Neural crest cell (in vitro differentiated cells): ENCODE data around the gene NNAT. TPM values are rescaled to one million over a fixed set of nuclear protein-coding genes. Genes with fewer than 3 reads are reported as not detected.

Experiments used
- DNase-seq: peaks from one replicate; pipeline ENCODE4 v3.0.0; 2021; ENCODE audit warnings: low read depth, mixed read lengths, low spot score
- H3K27ac Mint-ChIP-seq: one replicate; pipeline ENCODE4 v1.8.0; 2021; ENCODE audit warnings: mild to moderate bottlenecking, mixed read lengths; ENCODE audit not compliant: unreplicated experiment
- H3K27me3 Mint-ChIP-seq: 2 replicates; pipeline ENCODE4 v1.8.0; 2021; ENCODE audit warnings: low read depth, mild to moderate bottlenecking, mixed read lengths
- H3K36me3 Mint-ChIP-seq: 2 replicates; pipeline ENCODE4 v1.8.0; 2021; ENCODE audit warnings: low read depth, mild to moderate bottlenecking, mixed read lengths
- H3K4me1 Mint-ChIP-seq: 2 replicates; pipeline ENCODE4 v1.8.0; 2021; ENCODE audit warnings: mixed read lengths
- H3K4me3 Mint-ChIP-seq: one replicate; pipeline ENCODE4 v1.8.0; 2021; ENCODE audit warnings: mild to moderate bottlenecking, mixed read lengths
- H3K9me3 Mint-ChIP-seq: 2 replicates; pipeline ENCODE4 v1.8.0; 2021; ENCODE audit warnings: mixed read lengths
- CTCF ChIP-seq: fragments of 200-600 bp; sonication (generic); conservative IDR thresholded peaks from 2 replicates; pipeline ENCODE4 v1.5.0; 2021; ENCODE audit warnings: antibody characterized with exemption, mild to moderate bottlenecking
- total RNA-seq: library from RNA; stranded (reverse); gene quantifications from 2 replicates; pipeline ENCODE4 v1.2.1, GENCODE V29; 2021

Gene NNAT
- total RNA-seq, 1 donor from 2014 or later: 113 TPM

DNA sequence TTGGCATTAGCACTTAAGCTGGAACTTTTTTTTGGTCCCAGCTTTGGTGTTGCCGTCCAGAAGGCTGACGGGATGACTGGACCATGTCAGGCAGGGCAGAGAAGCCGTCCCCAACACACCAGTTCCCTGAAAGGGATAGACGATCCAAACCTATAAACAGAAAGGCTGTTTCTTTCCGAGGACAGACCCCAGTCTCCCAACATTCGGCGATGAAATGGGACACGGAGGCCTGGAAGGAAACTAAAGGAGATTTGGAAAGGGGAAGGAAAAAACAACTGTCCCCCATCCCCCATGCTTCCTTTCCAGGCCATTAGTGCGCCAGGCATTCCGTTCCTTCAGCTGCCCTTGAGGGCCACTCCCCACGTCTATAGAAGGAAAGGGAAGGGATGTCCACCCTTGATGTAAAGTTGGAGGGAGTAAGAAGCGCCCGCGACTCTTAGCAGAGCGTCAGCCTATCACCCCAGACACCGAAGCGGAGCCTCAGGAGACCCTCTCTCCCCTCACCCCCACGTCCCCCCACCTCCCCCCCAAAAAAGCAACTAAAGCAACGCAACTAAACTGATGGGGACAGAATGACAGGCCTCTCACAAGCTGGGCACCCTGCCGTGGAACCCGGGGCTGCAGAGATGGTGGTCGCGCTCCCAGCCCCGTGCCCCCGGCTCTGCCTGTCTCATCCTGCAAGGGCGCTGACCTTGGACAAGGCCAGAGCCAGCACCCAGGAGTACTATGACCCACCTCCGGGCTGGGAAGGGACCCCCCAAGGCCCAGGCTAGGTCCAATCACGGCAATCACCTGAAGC lies 6.0 kb downstream of the NNAT start:
- Mint-ChIP-seq H3K4me1 (peaks cover 46% of the 10 kb centered on the region), H3K27me3 (peaks cover 5% of the 10 kb centered on the region), H3K36me3 (peaks cover 7% of the 10 kb centered on the region), H3K27ac (peak overlapping the region; percentile 54), H3K9me3 (no peaks in the 10 kb centered on the region), H3K4me3 (peak overlapping the region; percentile 94)
- no peak for TF ChIP-seq CTCF
- no peak for DNase-seq

- no peak for TF ChIP-seq CTCF
- Mint-ChIP-seq H3K4me1 (peaks cover 46% of the 10 kb centered on the region), H3K9me3 (no peaks in the 10 kb centered on the region), H3K36me3 (peaks cover 7% of the 10 kb centered on the region), H3K4me3 (peak within 1 kb of the TSS; percentile 94), H3K27ac (peak within 1 kb of the TSS; percentile 100), H3K27me3 (peaks cover 5% of the 10 kb centered on the region)
- peak; percentile 90 for DNase-seq
These were observed 6.8 kb downstream of the NNAT start, which contains the start of gene BLCAP for GRCh38 chr20:37527638-37528445. TSS of gene BLCAP (minus strand) at chr20:37527876. CDS start at chr20:37519174, 8,702 bp downstream.

DNA sequence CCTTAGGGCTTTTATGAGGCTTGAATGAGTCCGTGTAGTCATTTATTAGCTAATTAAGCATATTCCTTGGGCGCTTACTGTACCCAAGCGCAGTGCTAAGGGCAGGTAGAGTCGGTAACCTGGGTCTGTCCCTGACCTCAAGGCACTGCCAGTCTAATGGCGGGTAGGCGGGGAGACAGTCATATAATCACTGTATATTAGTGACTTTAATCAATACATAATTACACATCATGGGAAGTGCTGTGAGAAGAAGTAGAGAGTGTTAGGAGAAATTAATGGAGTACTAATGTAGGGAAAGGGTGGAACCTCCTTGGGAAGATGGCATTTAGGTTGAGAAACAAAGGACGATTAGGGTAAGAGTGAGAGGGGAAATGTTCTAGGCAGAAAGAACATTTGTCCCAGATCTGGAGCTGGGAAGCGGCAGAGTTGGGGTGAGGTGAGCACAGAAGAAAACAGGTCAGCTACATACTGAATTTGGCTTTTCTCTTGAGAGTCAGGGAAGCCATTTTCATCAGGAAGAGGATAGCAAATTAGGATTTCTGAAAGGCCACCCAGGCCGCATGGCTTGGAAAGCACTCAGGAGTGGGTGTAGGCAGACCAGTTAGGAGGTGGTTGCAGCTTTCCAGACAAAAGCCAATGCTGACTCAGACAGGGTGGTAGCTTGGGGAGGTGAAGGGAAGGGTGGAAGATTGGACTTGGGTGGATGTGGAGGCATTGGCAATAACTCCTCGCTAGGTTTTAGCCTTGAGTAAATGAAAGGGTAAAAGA lies 7.6 kb downstream of the NNAT start:
- no peak for DNase-seq
- Mint-ChIP-seq H3K27me3 (peaks cover 3% of the 10 kb centered on the region), H3K9me3 (no peaks in the 10 kb centered on the region), H3K36me3 (peaks cover 1% of the 10 kb centered on the region), H3K4me1 (peaks cover 46% of the 10 kb centered on the region), H3K27ac (peak overlapping the region; percentile 100), H3K4me3 (peak overlapping the region; percentile 94)
- no peak for TF ChIP-seq CTCF

GRCh38 chr20:37529214-37529967 lies 8.3 kb downstream of the NNAT start:
- Mint-ChIP-seq H3K4me3 (peak overlapping the region; percentile 94), H3K9me3 (no peaks in the 10 kb centered on the region), H3K27me3 (peaks cover 3% of the 10 kb centered on the region), H3K36me3 (no peaks in the 10 kb centered on the region), H3K4me1 (peaks cover 47% of the 10 kb centered on the region), H3K27ac (no peak overlapping the region)
- no peak for DNase-seq
- no peak for TF ChIP-seq CTCF
